NB4 (cell line): Measurements from ENCODE around the gene NTRK3.

ENCODE experiments used
- MAX ChIP-seq: IDR thresholded peaks from 2 replicates; pipeline ENCODE4 v1.6.1; 2011; ENCODE audit warnings: low read depth, low read length
- TF ChIP-seq, protein P1 (sequence below): IDR thresholded peaks from one replicate; pipeline ENCODE4 v1.5.1; 2012; ENCODE audit warnings: low read depth, low read length

DNA sequence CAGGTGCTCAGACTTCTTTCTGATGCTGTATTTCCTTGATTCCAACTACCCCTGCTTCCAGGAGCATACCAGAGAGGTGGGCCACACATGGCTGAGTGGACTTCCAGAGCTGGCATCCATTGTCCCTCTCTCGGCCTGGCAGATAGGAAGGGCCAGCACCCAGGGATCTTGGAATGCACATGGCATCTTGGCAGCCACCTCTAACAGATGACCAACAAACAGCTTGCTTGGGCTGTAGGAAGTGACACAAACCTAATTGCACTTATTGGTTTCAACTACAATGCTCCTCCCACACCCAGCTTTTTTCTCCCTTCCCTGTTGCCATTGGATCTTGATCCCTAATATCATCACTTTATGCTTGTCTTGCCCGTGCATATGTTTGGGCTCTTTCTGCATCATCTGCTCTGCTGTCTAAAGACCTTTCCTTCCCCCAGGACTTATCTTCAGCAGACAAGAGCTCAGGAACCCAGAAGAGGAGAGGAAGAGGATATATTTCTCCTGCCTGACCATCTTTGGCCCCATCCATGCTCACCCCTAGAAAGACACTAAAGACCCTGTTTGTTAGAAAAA, 294.6 kb downstream of the NTRK3 start:
- TF ChIP-seq, protein P1, sequence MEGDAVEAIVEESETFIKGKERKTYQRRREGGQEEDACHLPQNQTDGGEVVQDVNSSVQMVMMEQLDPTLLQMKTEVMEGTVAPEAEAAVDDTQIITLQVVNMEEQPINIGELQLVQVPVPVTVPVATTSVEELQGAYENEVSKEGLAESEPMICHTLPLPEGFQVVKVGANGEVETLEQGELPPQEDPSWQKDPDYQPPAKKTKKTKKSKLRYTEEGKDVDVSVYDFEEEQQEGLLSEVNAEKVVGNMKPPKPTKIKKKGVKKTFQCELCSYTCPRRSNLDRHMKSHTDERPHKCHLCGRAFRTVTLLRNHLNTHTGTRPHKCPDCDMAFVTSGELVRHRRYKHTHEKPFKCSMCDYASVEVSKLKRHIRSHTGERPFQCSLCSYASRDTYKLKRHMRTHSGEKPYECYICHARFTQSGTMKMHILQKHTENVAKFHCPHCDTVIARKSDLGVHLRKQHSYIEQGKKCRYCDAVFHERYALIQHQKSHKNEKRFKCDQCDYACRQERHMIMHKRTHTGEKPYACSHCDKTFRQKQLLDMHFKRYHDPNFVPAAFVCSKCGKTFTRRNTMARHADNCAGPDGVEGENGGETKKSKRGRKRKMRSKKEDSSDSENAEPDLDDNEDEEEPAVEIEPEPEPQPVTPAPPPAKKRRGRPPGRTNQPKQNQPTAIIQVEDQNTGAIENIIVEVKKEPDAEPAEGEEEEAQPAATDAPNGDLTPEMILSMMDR, result no peak
- no peak for TF ChIP-seq MAX
